ENCODE results near the gene EMCN.

GRCh38 chr4:100466501-100466900, 51.3 kb downstream of the EMCN start:
- TF ChIP-seq CTCF (IDR thresholded peaks at IDR 0.05; ENCODE audit: insufficient read depth, low read depth, low read length) (no peak), EZH2 (IDR thresholded peaks at IDR 0.05; ENCODE audit: insufficient read depth, low read length) (no peak)
